Subcutaneous abdominal adipose tissue (tissue), 5 donors: ENCODE results near the gene SDS.
A peak's percentile ranks its signal among the peaks of the same experiment; 100 is the strongest.
"Not testable (repeated sequence)": the region's sequence is repeated elsewhere in the genome, so short reads cannot be mapped to it uniquely, and the experiment has no call there.

Experiments used
- H3K27ac ChIP-seq: one replicate; pipeline ENCODE4 v1.7.0; 2013; ENCODE audit warnings: low read depth, mild to moderate bottlenecking, inconsistent platforms, low read length, moderate library complexity
- H3K27me3 ChIP-seq, 5 donors: one replicate each; pipeline ENCODE4 v1.7.0; 2013; ENCODE audit warnings: low read length in 5 of 5, inconsistent platforms in 1 of 5; ENCODE audit not compliant: control insufficient read depth in 5 of 5, insufficient read depth in 4 of 5
- H3K36me3 ChIP-seq, 5 donors: one replicate each; pipeline ENCODE4 v1.7.0; 2013; ENCODE audit warnings: low read length in 5 of 5; ENCODE audit not compliant: control insufficient read depth in 5 of 5, insufficient read depth in 5 of 5
- H3K4me1 ChIP-seq, 5 donors: one replicate each; pipeline ENCODE4 v1.7.0; 2013; ENCODE audit warnings: low read length in 5 of 5, mild to moderate bottlenecking in 3 of 5, moderate library complexity in 1 of 5; ENCODE audit not compliant: control insufficient read depth in 5 of 5, insufficient read depth in 5 of 5
- H3K4me3 ChIP-seq, 5 donors: one replicate each; pipeline ENCODE4 v1.7.0; 2013; ENCODE audit warnings: low read length in 5 of 5, low read depth in 1 of 5
- H3K9ac ChIP-seq, 5 donors: one replicate each; pipeline ENCODE4 v1.7.0; 2013; ENCODE audit warnings: low read length in 5 of 5, mild to moderate bottlenecking in 4 of 5, moderate library complexity in 3 of 5
- H3K9me3 ChIP-seq, 5 donors: one replicate each; pipeline ENCODE4 v1.7.0; 2013; ENCODE audit warnings: low read length in 5 of 5; ENCODE audit not compliant: control insufficient read depth in 5 of 5
- donor health status: healthy.
- donor health status: healthy.
- donor health status: healthy.
- donor health status: healthy.
- donor health status: healthy.

Gene SDS

GRCh38 chr12:113358381-113359132 lies 45.1 kb downstream of the SDS start, which contains the start of gene PLBD2:
Gene PLBD2, plus strand, starts transcription at chr12:113358587. Its CDS starts 14 bp downstream, at chr12:113358601.
- Histone ChIP-seq H3K36me3 (no peaks in the 10 kb centered on the region), H3K27me3 (no peaks in the 10 kb centered on the region), H3K4me1 (peaks cover 5 to 33% (median 26%) of the 10 kb centered on the region in 5 donors), H3K9ac (peak within 1 kb of the TSS; percentile 76 to 89 (median 79)), H3K4me3 (peak within 1 kb of the TSS; percentile 80 to 95 (median 86)), H3K9me3 (no peaks in the 10 kb centered on the region), H3K27ac (peak within 1 kb of the TSS; percentile 80)

- H3K4me3 ChIP-seq, H3K27me3 ChIP-seq, H3K27ac ChIP-seq, H3K9me3 ChIP-seq, H3K36me3 ChIP-seq, H3K9ac ChIP-seq: not testable (repeated sequence)
- H3K4me1 ChIP-seq: peaks cover 3 to 12% (median 6%) of the 10 kb centered on the region in 5 donors
Observed at GRCh38 chr12:113354192-113354591, 49.5 kb downstream of the SDS start.

- no peaks in the 10 kb centered on the region for H3K36me3 ChIP-seq
- no peaks in the 10 kb centered on the region for H3K9me3 ChIP-seq
- H3K9ac ChIP-seq: no peak overlapping the region
- H3K27ac ChIP-seq: no peak overlapping the region
- peaks cover 0 to 8% (median 0%) of the 10 kb centered on the region in 5 donors for H3K27me3 ChIP-seq
- H3K4me1 ChIP-seq: no peaks in the 10 kb centered on the region
- H3K4me3 ChIP-seq: no peak overlapping the region
Observed at GRCh38 chr12:113351089-113351488, 52.6 kb downstream of the SDS start.

GRCh38 chr12:113348849-113349536 lies 54.7 kb downstream of the SDS start:
- Histone ChIP-seq H3K27ac (no peak overlapping the region), H3K4me3 (no peak overlapping the region), H3K36me3 (no peaks in the 10 kb centered on the region), H3K9ac (no peak overlapping the region), H3K9me3 (no peaks in the 10 kb centered on the region), H3K27me3 (peaks cover 0 to 8% (median 0%) of the 10 kb centered on the region in 5 donors), H3K4me1 (no peaks in the 10 kb centered on the region)

GRCh38 chr12:113347892-113348291 lies 55.8 kb downstream of the SDS start:
- Histone ChIP-seq H3K27me3 (peaks cover 0 to 8% (median 0%) of the 10 kb centered on the region in 5 donors), H3K9ac (no peak overlapping the region), H3K4me3 (no peak overlapping the region), H3K36me3 (no peaks in the 10 kb centered on the region), H3K9me3 (no peaks in the 10 kb centered on the region), H3K4me1 (no peaks in the 10 kb centered on the region), H3K27ac (no peak overlapping the region)

GRCh38 chr12:113347107-113347506 lies 56.6 kb downstream of the SDS start:
- Histone ChIP-seq H3K27me3 (peaks cover 0 to 8% (median 0%) of the 10 kb centered on the region in 5 donors), H3K9me3 (no peaks in the 10 kb centered on the region), H3K9ac (no peak overlapping the region), H3K4me3 (no peak overlapping the region), H3K4me1 (no peaks in the 10 kb centered on the region), H3K27ac (no peak overlapping the region), H3K36me3 (no peaks in the 10 kb centered on the region)

GRCh38 chr12:113346353-113346752 lies 57.3 kb downstream of the SDS start:
- Histone ChIP-seq H3K27me3 (peaks cover 0 to 8% (median 0%) of the 10 kb centered on the region in 5 donors), H3K36me3 (no peaks in the 10 kb centered on the region), H3K4me3 (no peak overlapping the region), H3K27ac (no peak overlapping the region), H3K9ac (no peak overlapping the region), H3K4me1 (no peaks in the 10 kb centered on the region), H3K9me3 (no peaks in the 10 kb centered on the region)

GRCh38 chr12:113345318-113345717 lies 58.4 kb downstream of the SDS start:
- Histone ChIP-seq H3K4me1 (no peaks in the 10 kb centered on the region), H3K4me3 (no peak overlapping the region), H3K36me3 (no peaks in the 10 kb centered on the region), H3K27ac (no peak overlapping the region), H3K9ac (no peak overlapping the region), H3K27me3 (peaks cover 0 to 7% (median 0%) of the 10 kb centered on the region in 5 donors), H3K9me3 (no peaks in the 10 kb centered on the region)
